ENCODE measurements around the gene TNIK.

Gene TNIK

GRCh38 chr3:171393032-171393744 lies 67.0 kb downstream of the TNIK start:
- no peak overlapping the region for H3K9ac ChIP-seq (ENCODE audit: low read length)
- H3K4me3 ChIP-seq (ENCODE audit: low read length), result no peak overlapping the region
- H4K20me1 ChIP-seq (ENCODE audit: insufficient read depth, low read length), result peaks cover 42% of the 10 kb centered on the region; the same call in 1 of the 2 replicates
- peaks cover 5% of the 10 kb centered on the region; the same call in 1 of the 2 replicates for H3K4me1 ChIP-seq (ENCODE audit: low read length)
- TF ChIP-seq EZH2phosphoT487 (IDR thresholded peaks at IDR 0.05; ENCODE audit: low read depth), result no peak
- TF ChIP-seq, protein P1, sequence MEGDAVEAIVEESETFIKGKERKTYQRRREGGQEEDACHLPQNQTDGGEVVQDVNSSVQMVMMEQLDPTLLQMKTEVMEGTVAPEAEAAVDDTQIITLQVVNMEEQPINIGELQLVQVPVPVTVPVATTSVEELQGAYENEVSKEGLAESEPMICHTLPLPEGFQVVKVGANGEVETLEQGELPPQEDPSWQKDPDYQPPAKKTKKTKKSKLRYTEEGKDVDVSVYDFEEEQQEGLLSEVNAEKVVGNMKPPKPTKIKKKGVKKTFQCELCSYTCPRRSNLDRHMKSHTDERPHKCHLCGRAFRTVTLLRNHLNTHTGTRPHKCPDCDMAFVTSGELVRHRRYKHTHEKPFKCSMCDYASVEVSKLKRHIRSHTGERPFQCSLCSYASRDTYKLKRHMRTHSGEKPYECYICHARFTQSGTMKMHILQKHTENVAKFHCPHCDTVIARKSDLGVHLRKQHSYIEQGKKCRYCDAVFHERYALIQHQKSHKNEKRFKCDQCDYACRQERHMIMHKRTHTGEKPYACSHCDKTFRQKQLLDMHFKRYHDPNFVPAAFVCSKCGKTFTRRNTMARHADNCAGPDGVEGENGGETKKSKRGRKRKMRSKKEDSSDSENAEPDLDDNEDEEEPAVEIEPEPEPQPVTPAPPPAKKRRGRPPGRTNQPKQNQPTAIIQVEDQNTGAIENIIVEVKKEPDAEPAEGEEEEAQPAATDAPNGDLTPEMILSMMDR (IDR thresholded peaks at IDR 0.05; ENCODE audit: low read depth, low read length), result no peak
- H3K4me2 ChIP-seq (ENCODE audit: low read length), result no peak overlapping the region
- H3K36me3 ChIP-seq (replicated peaks; ENCODE audit: low read depth, low read length), result peaks cover 17% of the 10 kb centered on the region
- no peak overlapping the region for H2AFZ ChIP-seq (ENCODE audit: low read depth, low read length)
- peaks cover 66% of the 10 kb centered on the region for H3K79me2 ChIP-seq (ENCODE audit: low read length)
- peaks cover 8% of the 10 kb centered on the region; the same call in 1 of the 2 replicates for H3K9me3 ChIP-seq (ENCODE audit: insufficient read depth, low read length)
- H3K27ac ChIP-seq (ENCODE audit: low read length), result no peak overlapping the region
- no peaks in the 10 kb centered on the region for H3K27me3 ChIP-seq (ENCODE audit: low read depth, low read length)

GRCh38 chr3:171391432-171391831 lies 68.8 kb downstream of the TNIK start:
- Histone ChIP-seq H2AFZ (ENCODE audit: low read depth, low read length) (no peak overlapping the region), H4K20me1 (ENCODE audit: insufficient read depth, low read length) (peaks cover 45% of the 10 kb centered on the region; the same call in 1 of the 2 replicates), H3K27me3 (ENCODE audit: low read depth, low read length) (no peaks in the 10 kb centered on the region), H3K36me3 (replicated peaks; ENCODE audit: low read depth, low read length) (peaks cover 15% of the 10 kb centered on the region), H3K4me3 (ENCODE audit: low read length) (no peak overlapping the region), H3K4me2 (ENCODE audit: low read length) (no peak overlapping the region), H3K27ac (ENCODE audit: low read length) (no peak overlapping the region), H3K79me2 (ENCODE audit: low read length) (peaks cover 63% of the 10 kb centered on the region), H3K4me1 (ENCODE audit: low read length) (peaks cover 16% of the 10 kb centered on the region), H3K9me3 (ENCODE audit: insufficient read depth, low read length) (peaks cover 8% of the 10 kb centered on the region; the same call in 1 of the 2 replicates), H3K9ac (ENCODE audit: low read length) (no peak overlapping the region)
- TF ChIP-seq, protein P1 (IDR thresholded peaks at IDR 0.05; ENCODE audit: low read depth, low read length), result no peak
- TF ChIP-seq EZH2phosphoT487 (IDR thresholded peaks at IDR 0.05; ENCODE audit: low read depth), result no peak

- H4K20me1 ChIP-seq (ENCODE audit: insufficient read depth, low read length), result peaks cover 45% of the 10 kb centered on the region; the same call in 1 of the 2 replicates
- H3K27me3 ChIP-seq (ENCODE audit: low read depth, low read length), result no peaks in the 10 kb centered on the region
Observed at GRCh38 chr3:171390051-171390941, 69.9 kb downstream of the TNIK start.

More at GRCh38 chr3:171390051-171390941, 69.9 kb downstream of the TNIK start:
- H3K36me3 ChIP-seq (replicated peaks; ENCODE audit: low read depth, low read length), result peaks cover 15% of the 10 kb centered on the region
- no peak for TF ChIP-seq EZH2phosphoT487 (IDR thresholded peaks at IDR 0.05; ENCODE audit: low read depth)
- TF ChIP-seq, protein P1 (IDR thresholded peaks at IDR 0.05; ENCODE audit: low read depth, low read length), result no peak
- H2AFZ ChIP-seq (ENCODE audit: low read depth, low read length), result no peak overlapping the region
- no peak overlapping the region for H3K9ac ChIP-seq (ENCODE audit: low read length)
- peaks cover 16% of the 10 kb centered on the region for H3K4me1 ChIP-seq (ENCODE audit: low read length)
- no peak overlapping the region for H3K27ac ChIP-seq (ENCODE audit: low read length)
- peaks cover 59% of the 10 kb centered on the region for H3K79me2 ChIP-seq (ENCODE audit: low read length)
- no peak overlapping the region for H3K4me2 ChIP-seq (ENCODE audit: low read length)
- no peak overlapping the region for H3K4me3 ChIP-seq (ENCODE audit: low read length)
- H3K9me3 ChIP-seq (ENCODE audit: insufficient read depth, low read length), result peaks cover 8% of the 10 kb centered on the region; the same call in 1 of the 2 replicates
